GM21423 (cell line): ENCODE measurements around the gene QRICH1.

Experiments
- ATAC-seq: cut with Tn5 transposase; IDR thresholded peaks from one replicate; pipeline ENCODE4 v1.9.1; 2021; ENCODE audit warnings: mild to moderate bottlenecking, moderate library complexity; ENCODE audit not compliant: unreplicated experiment

QRICH1 gene

DNA sequence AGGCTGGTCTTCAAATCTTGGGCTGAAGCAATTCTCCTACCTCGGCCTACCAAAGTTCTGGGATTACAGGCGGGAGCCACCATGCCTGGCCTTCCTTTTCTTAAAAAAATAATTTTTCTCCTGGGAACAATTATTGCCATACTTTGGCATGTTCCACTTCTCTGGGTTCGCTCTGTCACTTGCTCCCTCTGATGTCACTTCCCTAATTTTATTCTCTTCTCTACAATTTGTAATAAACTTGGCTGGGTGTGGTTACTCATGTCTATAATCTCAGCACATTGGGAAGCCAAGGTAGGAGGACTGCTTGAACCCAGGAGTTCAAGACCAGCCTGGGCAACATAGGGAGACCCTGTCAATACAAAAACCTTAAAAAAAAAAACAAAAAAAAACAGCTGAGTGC lies 58.6 kb downstream of the QRICH1 start:
- ATAC-seq = no peak

DNA sequence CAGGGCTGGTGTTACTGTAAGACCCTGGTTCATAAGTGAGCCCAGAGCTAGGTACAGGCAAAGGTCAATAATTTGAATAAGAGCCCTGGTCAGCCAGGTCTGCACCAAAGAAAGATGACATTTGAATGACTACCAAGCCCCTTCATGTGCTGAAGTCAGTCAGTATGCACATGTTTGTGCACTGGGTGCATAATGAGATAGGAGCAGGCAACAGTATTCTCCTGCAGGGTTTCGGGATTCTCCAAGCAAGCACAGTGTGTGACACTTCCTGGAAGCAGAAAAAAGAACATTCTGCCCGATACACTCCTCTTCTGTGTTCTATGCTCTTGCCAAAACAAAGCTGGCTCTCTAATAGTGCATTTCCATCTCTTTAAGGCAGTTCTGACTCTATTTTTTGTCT lies 59.2 kb downstream of the QRICH1 start:
- no peak for ATAC-seq

DNA sequence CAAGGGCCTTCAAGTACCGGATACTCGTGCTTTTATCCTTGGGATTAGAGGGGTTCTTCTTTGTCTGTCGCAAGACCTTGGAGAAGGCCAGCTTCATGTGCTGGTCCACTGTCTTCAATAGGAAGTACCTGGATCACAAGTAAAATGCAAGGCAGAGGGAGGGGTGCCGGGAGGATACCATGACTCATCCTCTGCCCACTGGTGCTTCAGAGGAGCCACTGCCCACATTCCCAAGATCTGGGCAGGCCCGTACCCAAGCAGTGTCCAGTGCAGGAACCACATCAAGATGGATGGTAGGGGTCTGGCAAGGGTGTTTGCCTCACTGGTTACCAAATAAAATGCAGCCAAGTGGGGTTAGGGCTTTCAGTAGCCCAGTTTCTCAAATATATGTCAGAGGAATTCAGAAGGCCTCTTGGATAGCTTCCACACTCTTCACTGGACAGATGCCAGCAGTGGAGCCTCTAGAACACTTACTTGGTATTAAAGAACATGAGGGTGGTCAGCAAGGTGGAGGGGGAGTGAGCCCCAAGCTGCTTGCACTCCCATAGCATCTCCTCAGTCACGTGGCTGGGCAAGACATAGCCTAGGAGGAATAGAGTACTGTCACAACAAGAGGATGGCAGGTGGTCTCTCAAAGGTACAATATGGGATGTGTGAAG lies 61.1 kb downstream of the QRICH1 start:
- ATAC-seq = no peak

DNA sequence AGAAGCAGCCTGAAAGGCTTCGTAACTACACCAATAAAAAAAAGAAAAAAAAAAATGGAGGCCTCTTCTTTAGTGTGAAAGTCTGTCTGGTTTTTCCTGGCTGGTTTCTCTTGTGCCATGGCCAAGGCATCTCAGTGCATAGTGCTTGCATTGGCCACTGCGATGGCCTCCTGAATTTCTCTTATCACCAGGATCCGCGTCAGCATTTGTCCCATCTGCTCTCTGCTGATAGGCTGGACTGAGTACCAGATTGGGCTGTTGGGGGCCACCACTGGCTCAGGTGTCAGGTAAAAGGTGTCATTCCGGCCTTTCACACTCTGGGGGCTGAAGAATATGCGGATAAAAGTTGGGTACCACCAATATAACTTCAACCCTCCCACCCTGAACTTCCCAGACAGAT lies 63.5 kb downstream of the QRICH1 start:
- no peak for ATAC-seq

DNA sequence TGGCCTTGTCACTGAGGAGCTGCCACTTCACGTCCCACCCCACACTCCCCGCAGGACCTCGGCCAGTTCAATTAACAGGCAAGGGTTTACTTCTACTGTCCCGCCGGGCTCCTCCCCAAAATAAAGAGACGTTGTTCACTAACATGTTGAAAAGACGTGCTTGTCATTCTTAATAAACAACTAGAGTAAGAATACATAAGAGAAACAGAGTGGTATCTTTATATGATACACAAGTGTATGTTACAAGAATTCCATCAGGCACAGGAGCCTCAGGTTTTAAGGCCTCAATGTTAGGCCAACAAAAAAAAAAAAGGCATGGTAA lies 64.3 kb downstream of the QRICH1 start:
- ATAC-seq = no peak

DNA sequence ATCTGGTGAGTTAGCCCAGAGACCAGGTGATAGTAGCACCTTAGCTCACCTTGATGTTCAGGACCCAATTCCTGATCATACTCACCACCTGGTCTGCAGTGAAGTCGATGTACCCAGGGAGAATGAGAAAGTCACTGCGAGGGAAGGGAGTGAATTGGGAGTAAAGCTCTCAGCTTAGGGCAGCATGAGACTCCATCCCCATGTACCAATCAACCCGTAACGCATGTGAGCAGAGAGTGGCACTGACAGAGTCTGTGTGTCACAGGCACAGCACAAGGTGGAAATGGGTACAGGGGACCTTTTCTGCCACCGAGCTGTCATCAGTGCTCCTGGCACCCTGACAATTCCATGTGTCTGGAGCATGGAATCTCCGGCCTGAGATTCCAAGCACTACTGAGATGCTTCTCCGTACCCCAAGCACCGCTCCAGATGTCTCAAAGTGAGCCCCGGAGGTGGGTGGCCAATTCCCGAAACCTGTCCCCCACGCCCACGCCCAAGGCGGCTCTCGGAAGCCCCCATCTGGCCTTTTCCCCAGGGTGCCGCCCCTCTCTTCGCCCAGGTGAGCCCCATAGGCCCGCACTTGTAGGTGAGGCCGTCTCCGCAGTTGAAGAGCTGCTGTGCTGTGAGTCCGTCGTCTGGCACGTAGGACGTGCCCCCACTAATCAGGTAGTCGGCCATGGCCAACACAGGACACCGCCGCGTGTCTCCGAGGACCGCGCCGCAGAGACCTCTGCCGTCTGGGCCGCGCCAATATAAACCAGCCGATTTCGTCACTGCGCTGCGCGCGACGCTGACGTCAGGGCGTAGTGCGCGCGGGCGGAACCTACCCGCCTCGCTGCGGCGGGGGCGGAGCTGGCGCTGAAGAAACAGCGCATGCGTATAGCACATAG lies 65.0 kb downstream of the QRICH1 start, which contains the start of gene IMPDH2:
Gene IMPDH2 (minus strand): TSS at position 726 of the 890 bp plus-strand sequence. CDS start 48 bp downstream, at position 678.
- peak; percentile 86 for ATAC-seq

DNA sequence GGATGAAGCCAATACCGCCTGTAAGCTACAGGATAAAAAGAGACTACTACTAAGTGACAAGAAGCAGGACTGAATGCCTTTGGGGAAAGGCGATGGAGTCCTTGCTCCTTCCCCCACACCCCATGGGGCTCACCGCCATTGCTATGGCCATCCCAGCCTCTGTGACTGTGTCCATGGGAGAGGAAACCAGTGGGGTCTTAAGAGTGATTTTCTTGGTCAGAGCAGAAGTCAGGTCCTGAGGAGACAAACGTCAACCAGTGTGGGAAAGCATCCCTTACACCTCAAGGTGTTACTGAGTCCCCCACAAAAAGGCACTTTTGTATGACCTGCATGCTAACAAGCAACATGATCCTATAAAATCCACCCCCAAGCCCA lies 65.6 kb downstream of the QRICH1 start:
- ATAC-seq = no peak

DNA sequence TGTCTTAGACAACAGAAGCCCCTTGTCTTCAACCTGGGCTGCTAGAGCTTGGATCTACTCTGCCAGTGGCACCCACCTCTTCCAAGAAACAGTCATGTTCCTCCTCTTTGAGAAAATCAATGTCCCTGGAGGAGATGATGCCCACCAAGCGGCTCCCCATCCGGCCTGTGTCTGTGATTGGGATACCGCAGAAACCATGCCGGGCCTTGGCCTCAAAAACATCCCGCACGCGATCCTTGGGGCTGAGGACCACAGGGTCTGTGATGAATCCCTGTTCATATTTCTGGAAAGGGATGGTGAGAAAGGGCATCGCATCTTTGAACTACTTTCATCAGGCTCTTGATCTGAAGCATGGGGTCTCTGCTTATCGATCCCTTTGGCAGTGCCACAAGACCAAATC lies 66.2 kb downstream of the QRICH1 start:
- no peak for ATAC-seq

DNA sequence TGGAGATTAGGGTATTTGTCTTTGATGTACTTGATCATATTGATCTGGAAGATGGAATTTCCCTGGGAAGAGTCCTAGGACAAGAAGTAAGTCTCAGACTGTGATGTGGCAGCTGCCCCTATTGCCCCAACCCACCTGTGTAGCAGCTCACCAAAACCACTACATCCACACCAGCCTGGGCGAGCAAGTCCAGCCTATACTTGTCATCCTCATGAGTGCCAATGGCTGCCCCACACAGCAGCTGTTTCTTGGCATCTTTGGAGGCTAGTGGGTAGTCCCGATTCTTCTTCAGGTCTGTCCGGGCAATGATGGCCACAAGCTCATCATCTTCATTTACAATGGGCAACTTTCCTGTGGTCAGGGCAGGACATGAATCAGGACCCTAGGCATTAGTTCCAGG lies 67.3 kb downstream of the QRICH1 start:
- ATAC-seq = no peak

DNA sequence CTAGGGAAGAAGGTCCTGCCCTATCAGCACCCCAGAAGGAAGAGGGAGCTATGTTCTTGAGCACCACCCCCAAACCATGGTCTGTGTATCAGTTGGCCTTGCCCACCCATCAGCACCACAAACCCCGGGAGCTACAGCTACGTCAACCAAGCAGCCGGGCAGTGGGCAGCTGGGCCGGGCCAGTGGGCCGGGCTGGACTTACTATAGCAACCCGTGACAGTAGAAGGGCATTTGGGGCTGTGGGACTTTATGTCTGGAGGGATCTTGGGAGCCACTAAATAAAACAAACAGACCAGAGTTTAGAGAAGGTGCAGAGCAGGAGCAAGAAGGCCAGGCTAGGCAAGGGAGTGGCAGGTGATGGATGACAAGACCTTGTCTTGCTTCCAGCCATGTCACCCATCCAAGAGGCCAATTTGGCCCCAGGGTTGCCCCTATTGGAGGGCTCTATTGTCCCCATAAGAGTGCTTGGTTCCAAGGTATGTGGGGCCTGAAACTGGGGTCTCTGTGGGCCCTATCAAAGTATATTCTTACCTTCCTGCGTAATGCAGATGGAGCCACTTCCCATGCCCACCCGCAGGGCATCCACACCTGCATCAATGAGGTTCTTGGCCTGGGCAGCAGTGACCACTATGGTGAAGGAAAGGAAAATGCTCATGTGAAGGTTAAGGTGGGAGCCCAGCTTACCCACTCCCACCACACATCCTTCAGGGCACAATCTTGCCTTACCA lies 67.9 kb downstream of the QRICH1 start:
- no peak for ATAC-seq

DNA sequence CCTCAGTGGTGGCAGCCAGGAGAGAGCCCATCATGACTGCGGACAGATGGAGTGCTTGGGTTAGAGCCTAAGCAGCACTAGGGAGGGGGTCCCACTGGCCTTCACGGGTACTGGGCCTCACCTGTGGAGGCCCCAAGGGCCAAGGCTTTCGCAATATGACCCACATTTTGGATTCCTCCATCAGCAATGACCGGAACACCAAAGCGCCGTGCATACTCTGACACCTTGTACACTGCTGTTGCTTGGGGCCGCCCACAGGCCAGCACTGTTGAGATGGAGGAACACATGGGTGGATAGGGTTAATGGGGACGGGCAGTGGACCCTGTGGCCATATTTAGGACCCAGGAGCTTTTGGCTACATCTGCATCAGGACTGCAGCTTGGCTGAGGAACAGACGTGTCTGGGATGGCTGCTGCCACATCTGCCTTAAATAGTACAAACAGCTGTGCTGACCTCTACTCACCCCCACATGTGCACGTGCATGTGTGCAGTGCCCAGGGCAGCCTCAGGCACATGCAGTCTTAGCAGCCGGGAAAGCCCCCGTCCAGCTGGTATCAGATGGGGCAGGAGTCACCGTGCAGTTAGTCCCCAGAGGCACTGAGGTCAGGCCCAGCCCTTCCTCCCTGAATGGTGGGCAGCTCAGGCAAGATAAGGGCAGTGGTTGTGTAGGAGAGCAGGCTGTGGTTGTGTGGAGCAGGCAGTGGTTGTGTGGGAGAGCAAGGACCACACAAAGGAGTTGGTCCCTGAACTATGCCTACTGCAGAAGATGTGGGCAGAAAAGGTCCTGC lies 68.7 kb downstream of the QRICH1 start:
- ATAC-seq = no peak

DNA sequence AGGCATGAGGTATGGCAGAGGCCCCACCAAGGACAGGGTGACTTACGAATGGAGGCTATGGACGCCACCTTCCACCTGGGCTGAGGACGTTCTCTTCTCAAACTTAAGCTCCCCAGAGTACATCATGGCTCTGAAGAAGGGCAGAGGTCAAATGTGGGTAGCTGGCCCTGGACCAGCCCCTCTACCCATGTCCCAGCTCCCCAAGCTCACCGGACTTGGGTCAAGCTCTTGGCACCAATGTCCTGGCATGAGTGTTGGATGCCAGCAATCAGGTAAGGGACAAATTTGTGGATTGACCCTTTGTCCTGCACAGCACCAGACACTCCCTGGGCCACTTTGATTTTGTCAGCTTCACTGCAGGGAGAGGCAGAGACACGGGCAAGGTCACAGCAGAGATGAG lies 69.4 kb downstream of the QRICH1 start:
- ATAC-seq = no peak

DNA sequence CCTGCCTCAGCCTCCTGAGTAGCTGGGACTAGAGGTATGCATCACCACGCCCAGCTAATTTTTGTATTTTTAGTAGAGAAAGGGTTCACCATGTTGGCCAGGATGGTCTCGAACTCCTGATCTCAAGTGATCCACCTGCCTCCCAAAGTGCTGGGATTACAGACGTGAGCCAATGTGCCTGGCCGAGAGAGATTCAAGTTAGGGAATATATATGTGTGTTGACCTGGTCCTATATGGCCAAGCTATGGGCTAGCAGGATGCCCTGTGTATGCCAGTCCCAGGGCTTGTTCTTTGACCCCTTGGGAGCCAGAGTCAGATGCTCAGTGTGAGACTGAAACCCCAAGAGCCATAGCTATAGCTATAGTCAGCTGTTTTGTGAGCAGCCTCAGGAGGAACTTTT lies 70.1 kb downstream of the QRICH1 start:
- ATAC-seq = no peak

DNA sequence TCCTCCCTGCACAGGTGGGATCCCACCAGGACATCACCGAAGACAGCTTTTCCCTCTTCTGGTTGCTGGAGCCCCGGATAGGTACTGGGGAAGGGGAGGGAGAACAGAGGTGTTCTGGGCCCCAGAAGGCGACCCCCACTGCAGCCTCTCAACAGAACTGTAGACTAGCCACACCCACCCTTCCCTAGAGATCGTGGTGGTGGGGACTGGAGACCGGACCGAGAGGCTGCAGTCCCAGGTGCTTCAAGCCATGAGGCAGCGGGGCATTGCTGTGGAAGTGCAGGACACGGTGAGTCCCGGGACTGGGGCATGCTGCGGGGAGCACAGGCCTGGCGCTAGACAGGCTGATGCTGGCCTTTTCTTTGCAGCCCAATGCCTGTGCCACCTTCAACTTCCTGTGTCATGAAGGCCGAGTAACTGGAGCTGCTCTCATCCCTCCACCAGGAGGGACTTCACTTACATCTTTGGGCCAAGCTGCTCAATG lies 71.1 kb downstream of the QRICH1 start:
- no peak for ATAC-seq

DNA sequence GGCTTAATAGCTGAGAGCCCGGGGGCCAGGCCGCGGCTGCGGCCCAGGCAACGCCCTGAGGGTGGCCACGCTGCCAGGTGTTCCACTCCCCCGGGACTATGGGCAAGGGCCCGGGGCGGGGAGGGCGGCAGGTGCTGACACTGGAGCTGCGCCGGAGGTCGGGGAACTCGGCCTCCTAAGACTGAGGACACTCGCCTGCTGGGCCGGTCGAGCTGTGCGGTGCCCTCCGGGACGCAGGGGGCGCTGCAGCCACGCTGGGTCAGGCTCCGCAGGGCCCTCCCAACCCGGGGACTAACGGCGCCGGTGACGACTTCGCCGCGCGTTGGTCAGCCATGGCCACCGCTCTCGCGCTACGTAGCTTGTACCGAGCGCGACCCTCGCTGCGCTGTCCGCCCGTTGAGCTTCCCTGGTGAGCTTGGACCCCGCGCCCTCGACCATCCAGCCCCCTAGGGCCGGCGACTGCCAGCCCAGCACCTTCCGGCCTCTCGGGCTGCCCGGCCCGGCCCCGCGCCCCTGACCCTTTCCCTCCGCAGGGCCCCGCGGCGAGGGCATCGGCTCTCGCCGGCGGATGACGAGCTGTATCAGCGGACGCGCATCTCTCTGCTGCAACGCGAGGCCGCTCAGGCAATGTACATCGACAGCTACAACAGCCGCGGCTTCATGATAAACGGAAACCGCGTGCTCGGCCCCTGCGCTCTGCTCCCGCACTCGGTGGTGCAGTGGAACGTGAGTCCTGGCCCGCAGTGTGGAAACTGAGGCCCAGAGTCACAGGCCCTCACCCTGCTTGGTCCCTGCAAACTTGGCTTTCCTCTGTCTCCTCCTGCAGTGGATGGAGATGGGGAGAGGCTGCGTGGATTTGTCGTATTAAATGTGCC lies 71.8 kb downstream of the QRICH1 start, which contains the start of gene NDUFAF3:
Gene NDUFAF3 (plus strand): TSS at position 309 of the 875 bp plus-strand sequence. CDS start 24 bp downstream, at position 333.
- peak; percentile 54 for ATAC-seq

DNA sequence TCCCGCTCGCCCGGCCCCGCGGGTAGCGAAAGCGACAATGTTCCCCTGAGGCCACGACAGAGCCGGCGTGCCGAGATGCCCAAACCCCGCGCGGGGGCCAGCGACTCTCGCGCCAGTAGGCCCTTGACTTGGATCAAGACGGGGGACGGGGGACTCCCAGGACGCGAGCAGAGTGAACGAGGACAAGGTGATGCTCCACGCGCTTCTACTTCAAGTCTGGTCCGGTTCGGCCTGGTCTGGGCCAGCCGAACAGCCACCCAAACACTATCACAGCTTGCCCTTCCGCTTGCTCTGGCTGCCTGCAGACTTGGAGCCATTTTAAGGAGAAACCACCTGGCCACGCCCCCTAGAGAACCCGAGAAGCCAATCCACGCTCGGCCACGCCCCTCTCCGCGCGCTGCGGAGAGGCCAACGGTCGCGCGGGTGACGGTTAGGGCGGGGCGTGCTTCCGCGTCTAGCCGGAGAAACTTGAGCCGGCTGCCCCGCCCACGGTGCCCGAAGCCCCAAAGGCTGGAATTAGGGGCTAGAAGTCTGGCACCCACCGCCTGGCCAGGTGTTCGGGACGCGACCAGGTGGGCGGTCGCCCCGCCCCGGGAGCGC lies 72.6 kb downstream of the QRICH1 start:
- ATAC-seq = peak; percentile 53

DNA sequence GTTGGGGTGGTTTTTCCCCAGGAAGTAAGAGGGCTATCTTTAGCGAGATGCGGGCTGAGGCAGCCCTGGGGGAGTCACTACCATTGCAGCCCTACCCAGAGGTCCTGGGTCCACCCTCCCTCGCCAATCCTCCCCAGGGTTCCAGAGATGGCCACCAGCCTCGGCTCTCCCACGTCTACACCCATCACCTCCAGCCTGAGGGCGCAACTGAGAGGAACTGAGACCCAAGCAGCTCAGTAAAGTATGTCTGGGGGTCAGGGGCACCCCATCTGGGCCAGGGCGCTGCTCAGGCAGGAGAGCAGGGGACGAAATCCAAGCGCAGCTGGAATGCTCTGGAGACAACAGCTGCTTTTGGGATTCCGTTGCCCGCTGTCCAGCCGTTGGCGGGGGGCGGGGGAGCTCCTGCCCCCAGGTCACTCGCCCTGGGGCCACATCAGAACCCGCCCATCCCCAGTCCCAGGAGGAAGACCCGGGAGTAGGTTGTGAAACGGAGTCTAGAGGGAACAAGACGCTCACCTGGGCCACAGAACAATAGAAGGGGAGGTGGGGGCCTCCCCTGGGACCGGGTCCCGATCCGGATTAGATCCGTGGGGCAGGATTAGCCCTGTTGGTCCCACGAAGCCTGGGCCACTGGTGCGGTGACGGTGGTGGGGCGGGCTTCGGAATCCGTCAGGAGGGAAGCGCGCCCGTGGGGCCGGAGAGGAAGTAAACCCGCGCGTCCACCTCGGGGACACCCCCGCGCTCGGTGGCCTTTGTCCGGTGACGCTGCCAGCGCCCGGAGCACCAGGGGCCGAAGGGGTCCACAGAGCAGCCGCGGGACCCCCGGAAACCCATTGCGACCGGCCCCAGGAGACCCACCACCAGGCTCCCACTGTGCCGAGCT lies 73.3 kb downstream of the QRICH1 start:
- no peak for ATAC-seq

DNA sequence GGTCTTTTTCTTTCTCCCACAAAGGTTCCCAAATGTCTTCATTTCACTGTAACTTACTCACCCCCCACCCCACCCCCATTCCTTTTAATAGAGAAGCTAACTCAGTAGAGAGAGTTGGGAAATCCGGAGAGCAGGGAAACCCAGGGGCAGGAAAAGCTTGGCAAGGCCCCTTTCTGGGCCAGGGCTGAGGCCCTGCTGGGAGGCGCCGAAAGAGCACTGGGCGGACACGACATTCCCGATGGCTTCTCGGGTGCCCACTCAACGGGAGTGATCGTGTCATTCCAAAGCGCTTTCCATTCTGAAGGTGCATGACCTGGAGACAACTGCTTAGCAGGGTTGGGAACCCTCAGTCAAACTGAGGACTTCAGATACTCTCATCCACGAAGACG lies 73.9 kb downstream of the QRICH1 start:
- no peak for ATAC-seq

DNA sequence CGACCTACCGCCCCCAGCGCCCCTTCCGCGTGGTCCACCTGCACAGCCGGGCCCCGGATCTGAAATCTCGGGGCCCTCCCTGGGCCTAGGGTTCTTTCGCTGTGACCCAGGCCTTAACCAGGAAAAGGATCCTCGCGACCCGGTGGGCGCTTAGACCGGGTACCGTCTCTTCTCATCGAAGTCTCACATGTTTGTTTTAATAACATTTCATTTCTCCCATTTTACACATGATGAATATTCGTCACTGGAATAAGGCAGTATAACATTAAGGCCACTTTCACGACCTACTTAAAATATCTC lies 75.2 kb downstream of the QRICH1 start:
- ATAC-seq = no peak
